ENCODE measurements around the gene CHN2. TPM values are rescaled to one million over a fixed set of nuclear protein-coding genes. Genes with fewer than 3 reads are reported as not detected.

CHN2 gene
- total RNA-seq, 1 experiment from 2014 or later = not detected

DNA sequence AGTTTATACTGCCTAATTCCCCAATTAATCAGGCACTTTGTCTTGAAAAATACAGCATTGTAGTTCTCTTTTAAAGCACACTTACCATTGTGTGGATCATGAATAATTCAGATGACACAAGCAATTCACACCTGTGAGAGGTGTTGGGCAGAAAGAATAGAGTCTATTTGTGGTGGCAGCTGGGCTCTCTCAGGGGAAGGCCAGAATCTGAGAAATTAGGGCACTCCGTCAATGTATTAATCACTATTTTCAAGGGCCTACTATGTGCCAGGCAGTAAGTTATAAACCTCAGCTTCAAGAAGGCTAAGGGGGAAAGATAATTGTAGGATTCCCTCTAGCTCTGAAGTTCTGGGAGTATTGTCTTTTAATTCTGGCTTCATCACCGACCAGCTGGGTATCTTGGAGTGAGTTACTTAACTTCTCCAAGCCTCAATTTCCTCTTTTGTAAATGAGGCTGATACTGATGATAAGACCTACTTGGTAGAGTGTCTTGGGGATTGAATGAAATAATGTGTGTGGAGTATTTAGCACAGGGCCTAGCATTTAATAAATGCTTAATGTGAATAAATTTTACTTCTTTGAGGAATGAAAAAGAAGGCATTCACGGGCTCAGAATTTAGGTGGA, 2.5 kb downstream of the CHN2 start:
- Histone ChIP-seq H3K27me3 (ENCODE audit: insufficient read depth, low read depth) (no peaks in the 10 kb centered on the region), H3K4me1 (replicated peaks; ENCODE audit: insufficient read depth) (peaks cover 23% of the 10 kb centered on the region), H3K27ac (no peak overlapping the region), H3K79me2 (ENCODE audit: low read depth) (no peaks in the 10 kb centered on the region), H3K4me2 (no peak overlapping the region), H3K36me3 (ENCODE audit: low read depth) (no peaks in the 10 kb centered on the region), H2AFZ (no peak overlapping the region), H3K9me3 (ENCODE audit: insufficient read depth, low read depth) (no peaks in the 10 kb centered on the region), H3K4me3 (no peak overlapping the region), H3K9me2 (ENCODE audit: insufficient read depth) (no peaks in the 10 kb centered on the region), H4K20me1 (ENCODE audit: insufficient read depth) (no peaks in the 10 kb centered on the region), H3F3A (ENCODE audit: insufficient read depth, low read depth) (peaks cover 9% of the 10 kb centered on the region)
- ChIA-PET POLR2A (ENCODE audit: unreplicated experiment) (no interaction called here), CTCF (no interaction called here)
- BruUV-seq (replicated peaks) = no TSS peak
- DNase-seq = no peak
- no peak for TF ChIP-seq EZH2 (IDR thresholded peaks at IDR 0.05; ENCODE audit: low read depth)
- TF ChIP-seq, protein P1, sequence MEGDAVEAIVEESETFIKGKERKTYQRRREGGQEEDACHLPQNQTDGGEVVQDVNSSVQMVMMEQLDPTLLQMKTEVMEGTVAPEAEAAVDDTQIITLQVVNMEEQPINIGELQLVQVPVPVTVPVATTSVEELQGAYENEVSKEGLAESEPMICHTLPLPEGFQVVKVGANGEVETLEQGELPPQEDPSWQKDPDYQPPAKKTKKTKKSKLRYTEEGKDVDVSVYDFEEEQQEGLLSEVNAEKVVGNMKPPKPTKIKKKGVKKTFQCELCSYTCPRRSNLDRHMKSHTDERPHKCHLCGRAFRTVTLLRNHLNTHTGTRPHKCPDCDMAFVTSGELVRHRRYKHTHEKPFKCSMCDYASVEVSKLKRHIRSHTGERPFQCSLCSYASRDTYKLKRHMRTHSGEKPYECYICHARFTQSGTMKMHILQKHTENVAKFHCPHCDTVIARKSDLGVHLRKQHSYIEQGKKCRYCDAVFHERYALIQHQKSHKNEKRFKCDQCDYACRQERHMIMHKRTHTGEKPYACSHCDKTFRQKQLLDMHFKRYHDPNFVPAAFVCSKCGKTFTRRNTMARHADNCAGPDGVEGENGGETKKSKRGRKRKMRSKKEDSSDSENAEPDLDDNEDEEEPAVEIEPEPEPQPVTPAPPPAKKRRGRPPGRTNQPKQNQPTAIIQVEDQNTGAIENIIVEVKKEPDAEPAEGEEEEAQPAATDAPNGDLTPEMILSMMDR (conservative IDR thresholded peaks at IDR 0.05) = no peak
- intact Hi-C loops (cut with micrococcal nuclease; ENCODE audit: unreplicated experiment) = no loop called here

DNA sequence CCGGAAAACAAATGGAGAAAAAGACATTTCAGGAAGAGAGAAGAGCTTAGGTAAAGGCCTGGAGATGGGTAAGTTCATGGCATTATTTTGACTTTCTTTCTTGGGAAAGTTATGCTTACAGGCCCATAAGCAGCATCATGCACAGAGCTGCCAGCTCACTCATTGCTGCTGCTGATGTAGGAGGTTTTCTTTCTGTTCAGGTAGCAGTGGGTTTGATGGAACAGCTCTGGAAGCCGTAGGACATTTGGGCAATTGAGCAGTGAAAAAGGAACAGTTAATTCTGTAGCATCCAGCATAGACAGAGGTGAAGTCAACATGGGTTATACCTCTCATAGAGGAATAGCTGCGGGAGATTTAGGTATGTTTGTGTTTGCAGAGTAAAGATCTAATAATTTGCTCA, 3.3 kb downstream of the CHN2 start:
- TF ChIP-seq, protein P1 (conservative IDR thresholded peaks at IDR 0.05) = no peak
- TF ChIP-seq EZH2 (IDR thresholded peaks at IDR 0.05; ENCODE audit: low read depth) = no peak
- Histone ChIP-seq H3K36me3 (ENCODE audit: low read depth) (no peaks in the 10 kb centered on the region), H3K27me3 (ENCODE audit: insufficient read depth, low read depth) (no peaks in the 10 kb centered on the region), H3K4me1 (replicated peaks; ENCODE audit: insufficient read depth) (peaks cover 14% of the 10 kb centered on the region), H3K9me3 (ENCODE audit: insufficient read depth, low read depth) (no peaks in the 10 kb centered on the region), H2AFZ (no peak overlapping the region), H3K9me2 (ENCODE audit: insufficient read depth) (no peaks in the 10 kb centered on the region), H3F3A (ENCODE audit: insufficient read depth, low read depth) (peaks cover under 1% of the 10 kb centered on the region; the same call in 1 of the 2 replicates), H4K20me1 (ENCODE audit: insufficient read depth) (no peaks in the 10 kb centered on the region), H3K4me3 (no peak overlapping the region), H3K4me2 (no peak overlapping the region), H3K79me2 (ENCODE audit: low read depth) (no peaks in the 10 kb centered on the region), H3K27ac (no peak overlapping the region)
- ChIA-PET CTCF (no interaction called here), POLR2A (ENCODE audit: unreplicated experiment) (no interaction called here)
- intact Hi-C loops (cut with micrococcal nuclease; ENCODE audit: unreplicated experiment) = no loop called here
- no TSS peak for BruUV-seq (replicated peaks)
- no peak for DNase-seq

DNA sequence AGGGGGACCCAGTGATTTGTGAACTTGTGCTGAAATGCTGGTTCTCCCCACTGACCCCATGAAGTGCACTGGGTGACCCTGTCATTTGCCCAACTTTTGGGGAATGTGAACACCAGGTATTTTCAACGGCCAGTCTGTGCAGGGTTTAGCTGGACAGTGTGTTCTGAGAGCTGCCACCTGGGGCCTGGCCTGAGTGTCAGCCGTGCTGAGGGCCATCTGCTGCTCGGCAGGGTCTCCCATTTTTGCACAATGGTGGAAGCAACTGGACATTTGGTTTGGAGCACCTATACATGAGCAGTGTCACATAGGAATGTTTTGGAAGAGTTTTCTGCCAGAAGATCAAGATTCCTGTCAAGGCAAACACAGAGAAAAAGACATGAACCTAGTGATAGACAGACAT, 5.2 kb downstream of the CHN2 start:
- Histone ChIP-seq H3K27me3 (ENCODE audit: insufficient read depth, low read depth) (0 out of 2 replicates have a peak, but pooled peaks cover 3% of the 10 kb centered on the region), H3K27ac (no peak overlapping the region), H4K20me1 (ENCODE audit: insufficient read depth) (peaks cover 3% of the 10 kb centered on the region; the same call in 1 of the 2 replicates), H2AFZ (no peak overlapping the region), H3F3A (ENCODE audit: insufficient read depth, low read depth) (no peaks in the 10 kb centered on the region), H3K9me3 (ENCODE audit: insufficient read depth, low read depth) (no peaks in the 10 kb centered on the region), H3K4me1 (replicated peaks; ENCODE audit: insufficient read depth) (peaks cover 6% of the 10 kb centered on the region; the same call in 1 of the 2 replicates), H3K4me3 (no peak overlapping the region), H3K36me3 (ENCODE audit: low read depth) (no peaks in the 10 kb centered on the region), H3K4me2 (no peak overlapping the region), H3K9me2 (ENCODE audit: insufficient read depth) (no peaks in the 10 kb centered on the region), H3K79me2 (ENCODE audit: low read depth) (no peaks in the 10 kb centered on the region)
- BruUV-seq (replicated peaks) = no TSS peak
- POLR2A ChIA-PET (ENCODE audit: unreplicated experiment) = no interaction called here
- DNase-seq = no peak
- intact Hi-C loops (cut with micrococcal nuclease; ENCODE audit: unreplicated experiment) = no loop called here
- TF ChIP-seq, protein P1 (conservative IDR thresholded peaks at IDR 0.05) = no peak
- TF ChIP-seq EZH2 (IDR thresholded peaks at IDR 0.05; ENCODE audit: low read depth) = no peak
- CTCF ChIA-PET = no interaction called here

All from PC-9 (cell line).